ENCODE measurements around the gene ANKUB1.
"Not testable (repeated sequence)": the region's sequence is repeated elsewhere in the genome, so short reads cannot be mapped to it uniquely, and the experiment has no call there.

ANKUB1 gene

DNA sequence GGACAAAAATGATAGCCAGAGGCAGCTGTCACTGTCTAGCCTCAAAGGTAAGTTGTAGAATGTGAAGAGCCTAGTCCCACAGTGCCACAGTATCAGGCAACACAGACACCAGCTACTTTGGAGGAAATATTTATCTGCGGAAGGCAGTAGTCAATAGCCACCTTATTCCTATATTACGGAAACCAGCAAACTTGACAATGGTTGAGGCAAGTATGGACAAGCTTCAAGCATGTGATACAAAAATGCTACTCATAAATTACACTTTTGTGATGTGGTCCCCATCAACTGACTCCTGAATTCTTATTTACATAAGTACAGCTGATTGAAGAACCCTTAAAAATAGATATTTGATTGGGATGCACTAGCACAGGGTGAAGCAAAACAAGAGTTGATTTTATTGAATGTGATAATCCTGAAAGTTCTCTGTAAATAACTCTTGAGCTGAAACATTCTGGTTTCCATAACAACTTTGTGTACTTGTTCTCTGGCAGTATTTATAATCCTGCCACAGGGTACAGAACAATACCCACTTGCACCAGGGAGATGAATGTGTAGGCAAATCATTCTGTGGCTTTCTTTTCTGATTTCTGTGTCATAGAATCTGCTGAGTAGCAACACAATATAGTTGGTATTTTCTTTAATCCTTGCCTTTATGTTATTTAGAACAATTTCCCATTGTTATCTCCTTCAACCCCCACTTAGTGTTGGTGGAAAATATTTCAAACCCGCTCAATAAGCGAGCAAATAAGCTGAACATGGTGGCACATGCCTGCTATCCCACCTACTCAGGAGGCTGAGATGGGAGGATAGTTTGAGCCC is at the start of gene ANKUB1:
Gene ANKUB1, minus strand, starts transcription at position 103 of the 819 bp plus-strand sequence. CDS start 188 bp downstream, outside the sequence.
- DNase-seq = no peak

DNA sequence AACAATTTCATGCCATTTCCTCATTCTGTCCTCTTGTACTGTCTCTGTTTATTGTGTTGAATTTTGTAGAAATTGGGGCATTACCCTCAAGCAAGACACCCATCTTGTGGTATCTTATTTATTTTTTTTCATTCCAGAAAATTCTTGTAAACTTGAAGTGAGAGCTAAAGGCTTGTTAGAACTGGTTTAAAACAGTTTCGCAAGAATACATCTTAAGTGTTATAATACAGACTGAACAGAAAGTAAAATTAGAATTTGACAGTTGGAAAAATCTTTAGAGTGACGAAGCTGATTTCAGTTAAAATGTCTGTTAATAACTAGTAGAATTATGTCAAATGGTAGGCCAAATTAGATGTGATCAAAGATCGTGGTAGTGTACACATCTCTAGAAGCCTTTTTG is 47.5 kb upstream of the ANKUB1 start:
- no peak for DNase-seq

DNA sequence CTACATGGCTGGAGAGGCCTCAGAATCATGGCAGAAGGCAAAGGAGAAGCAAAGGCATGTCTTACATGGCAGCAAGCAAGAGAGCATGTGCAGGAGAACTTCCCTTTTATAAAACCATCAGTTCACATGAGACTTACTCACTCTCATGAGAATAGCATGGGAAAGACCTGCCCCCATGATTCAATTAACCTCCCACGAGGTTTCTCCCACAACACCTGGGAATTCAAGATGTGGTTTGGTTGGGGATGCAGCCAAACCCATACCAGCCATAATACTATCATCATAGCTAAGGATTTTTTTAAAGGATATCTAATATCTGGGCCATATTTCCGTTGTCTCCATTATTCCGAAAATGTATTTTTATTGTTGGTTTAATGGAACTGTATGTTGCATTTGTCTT is 47.1 kb upstream of the ANKUB1 start:
- not testable (repeated sequence) for DNase-seq

- not testable (repeated sequence) for DNase-seq
Measured at GRCh38 chr3:149838491-149838890, 46.1 kb upstream of the ANKUB1 start.

DNA sequence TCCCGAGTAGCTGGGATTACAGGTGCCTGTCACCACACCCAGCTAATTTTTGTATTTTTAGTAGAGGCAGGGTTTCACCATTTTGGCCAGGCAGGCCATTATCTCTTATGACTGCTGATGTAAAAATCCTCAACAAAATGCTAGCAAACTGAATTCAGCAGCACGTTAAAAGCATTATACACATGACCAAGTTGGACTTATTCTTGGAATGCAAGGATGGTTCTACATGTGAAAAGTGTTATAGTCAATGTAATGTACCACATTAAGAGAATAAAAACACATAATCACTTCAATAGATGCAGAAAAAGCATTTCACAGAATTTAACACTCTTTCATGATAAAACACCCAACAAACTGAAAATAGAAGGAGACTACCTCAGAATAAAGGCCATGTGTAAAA is 40.9 kb upstream of the ANKUB1 start:
- no peak for DNase-seq

DNA sequence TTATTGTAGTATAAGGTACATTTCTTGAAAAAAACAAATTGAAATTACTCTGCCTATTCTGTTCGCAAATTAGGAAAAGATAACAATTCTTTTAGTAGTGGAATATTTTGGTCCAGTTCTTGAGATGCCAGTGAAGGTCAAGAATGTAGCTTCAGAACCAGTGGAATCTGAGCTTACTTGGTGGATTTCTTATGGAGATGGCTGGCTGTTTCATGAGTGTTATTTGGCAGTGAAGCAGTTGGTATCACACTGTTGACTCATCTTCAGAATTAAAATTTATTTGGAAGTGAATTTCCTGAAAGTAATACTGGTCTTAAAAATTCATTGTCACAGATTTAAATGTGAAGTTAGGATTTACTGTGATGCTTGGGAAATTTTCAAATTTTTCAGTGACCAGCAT is 39.7 kb upstream of the ANKUB1 start:
- no peak for DNase-seq

DNA sequence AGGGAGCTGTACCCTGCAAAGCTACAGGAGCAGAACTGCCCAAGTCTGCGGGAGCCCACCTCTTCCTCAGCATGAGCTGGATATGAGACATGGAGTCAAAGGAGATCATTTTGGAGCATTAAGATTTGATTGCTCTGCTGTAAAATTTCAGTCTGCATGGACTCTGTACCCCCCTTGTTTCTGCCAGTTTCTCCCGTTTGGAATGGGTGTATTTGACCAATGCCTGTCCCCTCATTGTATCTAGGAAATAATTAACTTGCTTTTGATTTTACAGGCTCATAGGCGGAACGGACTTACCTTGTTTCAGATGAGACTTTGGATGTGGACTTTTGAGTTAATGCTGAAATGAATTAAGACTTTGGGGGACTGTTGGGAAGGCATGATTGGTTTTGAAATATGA is 39.0 kb upstream of the ANKUB1 start:
- DNase-seq = no peak

DNA sequence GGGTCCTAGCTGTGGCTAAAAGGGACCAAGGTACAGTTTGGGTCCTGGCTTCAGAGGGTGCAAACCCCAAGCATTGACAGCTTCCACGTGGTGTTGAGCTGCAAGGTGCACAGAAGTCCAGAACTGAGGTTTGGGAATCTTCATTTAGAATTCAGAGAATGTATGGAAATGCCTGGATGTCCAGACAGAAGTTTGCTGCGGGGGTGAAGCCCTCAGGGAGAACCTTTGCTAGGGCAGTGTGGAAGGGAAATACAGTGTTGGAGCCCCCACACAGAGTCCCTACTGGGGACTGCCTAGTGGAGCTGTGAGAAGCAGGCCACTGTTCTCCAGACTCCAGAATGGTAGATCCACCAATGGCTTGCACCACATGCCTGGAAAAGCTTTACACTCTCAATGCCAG is 38.5 kb upstream of the ANKUB1 start:
- DNase-seq = no peak

DNA sequence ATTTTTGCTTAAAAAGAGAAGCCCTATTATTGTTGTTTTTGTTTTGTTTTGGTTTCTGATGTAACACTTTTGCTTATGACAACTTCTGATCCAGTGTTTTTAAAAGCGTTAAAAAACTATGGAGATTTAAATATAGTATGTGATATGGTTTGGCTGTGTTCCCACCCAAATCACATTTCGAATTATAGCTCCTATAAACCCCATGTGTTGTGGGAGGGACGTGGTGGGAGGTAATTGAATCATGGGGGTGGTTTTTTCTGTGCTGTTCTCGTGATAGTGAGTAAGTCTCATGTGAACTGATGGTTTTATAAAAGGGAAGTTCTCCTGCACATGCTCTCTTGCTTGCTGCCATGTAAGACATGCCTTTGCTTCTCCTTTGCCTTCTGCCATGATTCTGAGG is 37.3 kb upstream of the ANKUB1 start:
- DNase-seq = not testable (repeated sequence)

DNA sequence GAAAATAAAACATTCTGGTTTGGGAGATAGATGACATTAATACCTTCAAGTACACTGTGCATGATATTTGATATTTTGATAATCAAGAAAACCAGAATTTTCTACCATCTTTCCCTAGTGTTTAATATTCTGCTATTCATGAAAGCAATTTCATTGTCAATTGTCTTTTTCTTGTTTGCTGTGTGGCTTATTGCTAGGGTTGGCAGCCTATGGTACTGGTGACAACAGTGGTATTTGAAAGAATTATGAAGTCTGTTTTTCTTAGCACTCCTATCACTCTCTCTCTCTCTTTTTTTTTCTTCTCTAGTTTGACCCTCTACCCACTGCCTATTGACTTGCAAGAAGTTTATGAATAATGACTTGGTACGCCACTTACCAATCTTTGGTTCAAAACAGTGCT is 36.0 kb upstream of the ANKUB1 start:
- DNase-seq = no peak

- no peak for DNase-seq
Measured at GRCh38 chr3:149826636-149827035, 34.3 kb upstream of the ANKUB1 start.

DNA sequence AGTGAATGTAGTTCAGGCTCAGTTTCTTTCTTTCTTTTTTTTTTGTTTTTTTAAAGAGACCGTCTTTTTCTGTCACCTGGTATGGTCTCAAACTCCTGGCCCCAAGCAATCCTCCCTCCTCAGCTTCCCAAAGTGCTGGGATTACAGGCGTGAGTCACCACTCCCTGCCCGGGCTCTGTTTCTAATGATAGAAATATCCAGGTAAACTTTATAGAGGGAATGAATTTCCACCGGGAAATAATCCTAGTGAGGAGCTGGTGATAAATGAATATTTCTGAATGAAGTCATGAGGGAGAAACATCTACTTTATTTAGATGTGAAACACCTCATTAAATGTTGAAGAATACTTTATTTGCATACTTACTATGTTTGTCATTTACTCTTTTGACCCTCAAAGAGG is 27.8 kb upstream of the ANKUB1 start:
- no peak for DNase-seq

GRCh38 chr3:149819432-149819831 is 27.1 kb upstream of the ANKUB1 start:
- no peak for DNase-seq

GRCh38 chr3:149816986-149817385 is 24.6 kb upstream of the ANKUB1 start:
- DNase-seq = no peak

DNA sequence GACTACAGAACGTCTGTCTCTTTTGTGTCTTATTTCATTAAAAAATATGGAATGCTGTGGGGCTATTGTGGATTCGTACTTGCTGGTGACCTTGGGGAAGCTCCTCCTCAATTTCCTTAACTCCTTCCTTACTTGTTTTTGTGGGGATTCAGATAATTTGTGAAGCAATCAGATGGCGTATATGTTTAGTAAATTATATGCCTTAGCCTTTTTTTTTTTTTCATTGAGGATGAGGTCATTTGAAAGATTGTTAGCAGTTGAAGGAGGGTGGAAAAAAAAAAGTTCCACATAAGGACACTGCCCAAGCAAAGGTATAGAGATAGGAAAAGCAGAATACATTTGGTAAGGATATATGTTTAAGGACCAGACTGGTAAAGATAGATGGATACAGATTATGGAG is 24.0 kb upstream of the ANKUB1 start:
- no peak for DNase-seq

DNA sequence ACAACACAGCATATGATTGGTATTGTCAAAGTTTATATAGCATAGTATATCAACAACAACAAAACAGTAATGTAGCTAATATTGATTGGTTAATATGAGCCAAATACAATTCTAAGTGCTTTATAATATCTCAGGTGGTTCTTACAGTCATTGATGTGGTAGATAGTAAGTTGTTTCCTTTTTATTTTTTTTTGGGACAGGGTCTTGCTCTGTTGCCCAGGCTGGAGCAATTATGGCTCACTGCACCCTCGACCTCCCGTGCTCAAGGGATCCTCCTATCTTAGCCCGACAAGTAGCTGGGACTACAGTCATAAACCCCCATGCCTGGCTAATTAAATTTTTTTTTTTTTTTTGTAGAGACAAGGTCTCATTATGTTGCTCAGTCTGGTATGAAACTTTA is 23.4 kb upstream of the ANKUB1 start:
- no peak for DNase-seq

DNA sequence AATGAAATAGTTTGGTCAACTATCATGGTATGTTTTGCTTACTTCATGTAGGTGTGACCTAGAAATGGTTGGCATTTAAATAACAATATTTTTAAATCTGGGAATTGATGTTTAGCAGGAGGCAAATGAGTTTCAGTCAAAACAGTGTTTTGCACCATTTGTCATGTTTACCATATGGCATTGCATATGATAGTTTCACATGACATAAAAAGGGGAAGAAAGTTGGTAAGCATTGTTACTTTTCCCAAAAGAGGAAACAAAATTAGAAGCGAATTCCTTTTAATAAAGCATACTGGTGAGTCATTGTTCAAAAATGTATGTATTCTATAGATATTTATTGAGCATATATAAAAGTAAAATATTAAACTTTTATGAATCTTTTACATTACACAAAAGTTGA is 23.0 kb upstream of the ANKUB1 start:
- DNase-seq = no peak

DNA sequence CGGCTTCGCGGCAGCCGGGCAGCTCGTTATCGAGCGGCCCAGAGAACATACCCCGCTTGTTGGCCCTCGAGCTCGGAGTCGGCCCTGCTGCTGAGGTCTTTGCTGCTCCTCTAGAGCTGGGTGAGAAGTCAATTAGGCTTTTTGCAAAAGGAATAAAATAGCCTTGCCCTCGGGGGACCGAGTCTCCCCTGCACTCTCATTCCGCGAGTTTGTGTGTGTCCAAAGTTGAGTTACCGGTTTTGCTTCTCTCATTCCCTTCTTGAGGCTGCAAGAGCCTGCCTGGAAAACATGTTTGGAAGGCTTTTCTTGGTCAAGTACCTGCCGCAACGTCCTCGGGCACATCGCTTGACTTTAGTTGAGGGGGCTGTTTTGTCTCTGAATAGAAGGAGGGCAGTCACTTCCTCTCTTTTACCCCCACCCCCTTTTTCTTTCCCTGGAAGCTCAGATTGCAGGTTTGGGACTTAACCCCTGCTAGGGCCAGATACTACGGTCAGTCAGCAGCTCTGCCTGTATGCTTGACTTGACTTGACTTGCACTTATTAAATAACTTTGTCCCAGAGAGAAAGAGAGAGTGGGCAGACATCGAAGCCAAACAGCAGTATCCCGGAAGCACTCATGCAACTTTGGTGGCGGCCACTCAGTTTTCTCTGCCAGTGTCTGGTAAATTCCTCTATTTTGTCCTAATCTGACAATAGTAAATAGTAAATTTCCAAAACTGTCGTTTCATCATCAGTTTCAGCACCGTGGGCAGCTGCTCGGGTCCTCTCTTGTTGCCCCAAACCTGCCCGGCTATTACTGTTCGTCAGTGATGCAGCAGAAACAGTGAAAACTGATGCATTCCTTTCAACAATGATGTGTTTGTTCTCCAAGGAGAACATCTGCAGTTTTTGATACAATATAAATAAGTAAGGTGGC is 21.3 kb upstream of the ANKUB1 start:
- DNase-seq = peak in 37 of 56 donors; percentile 4 to 75 (median 42)

- DNase-seq = peak; percentile 74 to 99 (median 97)
Measured at GRCh38 chr3:149812606-149813366, 20.4 kb upstream of the ANKUB1 start, which contains the start of gene RNF13. Gene RNF13, plus strand, starts transcription at chr3:149813215. Its CDS starts 32,812 bp downstream, at chr3:149846027.

DNA sequence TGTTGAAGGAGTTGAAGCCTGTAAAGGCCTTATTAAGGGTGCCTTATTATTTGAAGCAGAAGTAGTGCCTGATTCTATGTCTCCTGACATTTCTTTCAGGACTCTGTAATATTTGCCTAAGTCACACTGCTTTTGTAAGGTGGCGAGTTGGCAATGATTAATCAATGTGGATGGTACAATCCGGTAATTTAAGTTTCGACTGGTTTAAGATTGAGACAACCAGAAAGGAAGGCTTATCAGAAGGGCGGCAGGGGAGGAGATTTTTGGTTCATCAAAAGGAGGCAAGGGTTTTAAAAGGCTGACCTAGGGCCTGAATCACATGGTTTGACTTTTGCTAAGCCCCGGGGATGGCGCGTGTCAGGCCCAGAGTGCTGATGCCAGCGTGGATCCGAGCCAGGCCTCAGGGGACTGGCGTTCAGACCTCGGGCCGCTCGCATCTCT is 19.8 kb upstream of the ANKUB1 start:
- DNase-seq = peak in 13 of 56 donors; percentile 10 to 85 (median 71)

GRCh38 chr3:149810846-149811245 is 18.5 kb upstream of the ANKUB1 start:
- no peak for DNase-seq

Measured in nucleus accumbens (tissue), 56 donors.